Measurements from ENCODE around the gene RCOR2.

DNA sequence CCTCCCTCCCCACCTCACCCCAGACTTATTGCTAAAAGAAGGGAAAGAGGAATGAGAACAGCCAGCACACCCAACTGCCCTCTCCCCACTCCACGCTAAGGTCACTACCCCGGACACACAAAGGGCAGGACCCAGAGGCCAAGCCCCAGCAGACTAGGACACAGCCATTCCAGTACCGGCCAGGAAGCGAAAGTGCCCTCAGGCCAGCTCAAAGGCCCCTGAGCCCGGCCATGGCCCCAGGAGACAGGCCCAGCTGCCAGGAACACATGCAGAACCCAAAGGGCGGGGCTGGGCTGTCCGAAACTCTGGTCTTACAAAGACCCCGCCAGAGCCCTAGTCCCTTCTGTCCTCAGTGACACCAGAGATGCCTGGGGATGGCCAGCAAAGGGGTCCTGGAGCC lies 5.5 kb downstream of the RCOR2 start:
- TF ChIP-seq, protein P1, sequence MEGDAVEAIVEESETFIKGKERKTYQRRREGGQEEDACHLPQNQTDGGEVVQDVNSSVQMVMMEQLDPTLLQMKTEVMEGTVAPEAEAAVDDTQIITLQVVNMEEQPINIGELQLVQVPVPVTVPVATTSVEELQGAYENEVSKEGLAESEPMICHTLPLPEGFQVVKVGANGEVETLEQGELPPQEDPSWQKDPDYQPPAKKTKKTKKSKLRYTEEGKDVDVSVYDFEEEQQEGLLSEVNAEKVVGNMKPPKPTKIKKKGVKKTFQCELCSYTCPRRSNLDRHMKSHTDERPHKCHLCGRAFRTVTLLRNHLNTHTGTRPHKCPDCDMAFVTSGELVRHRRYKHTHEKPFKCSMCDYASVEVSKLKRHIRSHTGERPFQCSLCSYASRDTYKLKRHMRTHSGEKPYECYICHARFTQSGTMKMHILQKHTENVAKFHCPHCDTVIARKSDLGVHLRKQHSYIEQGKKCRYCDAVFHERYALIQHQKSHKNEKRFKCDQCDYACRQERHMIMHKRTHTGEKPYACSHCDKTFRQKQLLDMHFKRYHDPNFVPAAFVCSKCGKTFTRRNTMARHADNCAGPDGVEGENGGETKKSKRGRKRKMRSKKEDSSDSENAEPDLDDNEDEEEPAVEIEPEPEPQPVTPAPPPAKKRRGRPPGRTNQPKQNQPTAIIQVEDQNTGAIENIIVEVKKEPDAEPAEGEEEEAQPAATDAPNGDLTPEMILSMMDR (IDR thresholded peaks at IDR 0.05 in 8 of 11, conservative IDR thresholded peaks at IDR 0.05 in 3 of 11) = no peak
- peak in 1 of 3 donors; percentile 25 for TF ChIP-seq POLR2AphosphoS5 (IDR thresholded peaks at IDR 0.05)
